Measurements from ENCODE around the gene CASP9.
"Not testable (repeated sequence)": the region's sequence is repeated elsewhere in the genome, so short reads cannot be mapped to it uniquely, and the experiment has no call there.

Gene CASP9

DNA sequence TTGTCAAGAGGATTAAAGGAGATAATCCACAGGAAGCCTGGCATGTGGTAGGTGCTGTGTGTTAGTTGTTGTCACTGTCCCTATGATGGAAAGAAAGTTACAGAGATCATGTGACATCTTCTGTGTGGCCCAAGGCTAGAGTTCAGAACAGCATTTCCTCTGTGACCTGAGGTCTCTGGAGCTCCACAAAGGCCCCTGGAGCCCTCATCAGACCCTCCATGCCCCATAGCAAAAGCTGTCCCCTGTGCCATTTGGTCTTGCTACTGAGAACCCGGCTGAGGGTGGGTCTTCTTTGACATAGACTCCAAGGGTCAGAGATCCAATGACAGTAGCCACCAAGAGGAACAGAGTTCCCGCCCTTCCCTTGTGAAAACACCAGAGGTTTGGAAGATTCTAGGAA, 40.0 kb downstream of the CASP9 start:
- TF ChIP-seq, protein P1, sequence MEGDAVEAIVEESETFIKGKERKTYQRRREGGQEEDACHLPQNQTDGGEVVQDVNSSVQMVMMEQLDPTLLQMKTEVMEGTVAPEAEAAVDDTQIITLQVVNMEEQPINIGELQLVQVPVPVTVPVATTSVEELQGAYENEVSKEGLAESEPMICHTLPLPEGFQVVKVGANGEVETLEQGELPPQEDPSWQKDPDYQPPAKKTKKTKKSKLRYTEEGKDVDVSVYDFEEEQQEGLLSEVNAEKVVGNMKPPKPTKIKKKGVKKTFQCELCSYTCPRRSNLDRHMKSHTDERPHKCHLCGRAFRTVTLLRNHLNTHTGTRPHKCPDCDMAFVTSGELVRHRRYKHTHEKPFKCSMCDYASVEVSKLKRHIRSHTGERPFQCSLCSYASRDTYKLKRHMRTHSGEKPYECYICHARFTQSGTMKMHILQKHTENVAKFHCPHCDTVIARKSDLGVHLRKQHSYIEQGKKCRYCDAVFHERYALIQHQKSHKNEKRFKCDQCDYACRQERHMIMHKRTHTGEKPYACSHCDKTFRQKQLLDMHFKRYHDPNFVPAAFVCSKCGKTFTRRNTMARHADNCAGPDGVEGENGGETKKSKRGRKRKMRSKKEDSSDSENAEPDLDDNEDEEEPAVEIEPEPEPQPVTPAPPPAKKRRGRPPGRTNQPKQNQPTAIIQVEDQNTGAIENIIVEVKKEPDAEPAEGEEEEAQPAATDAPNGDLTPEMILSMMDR (conservative IDR thresholded peaks at IDR 0.05; ENCODE audit: low read length) = no peak
- DNase-seq (ENCODE audit: low read depth) = no peak
- H3K4me3 ChIP-seq (ENCODE audit: low read length) = no peak overlapping the region

DNA sequence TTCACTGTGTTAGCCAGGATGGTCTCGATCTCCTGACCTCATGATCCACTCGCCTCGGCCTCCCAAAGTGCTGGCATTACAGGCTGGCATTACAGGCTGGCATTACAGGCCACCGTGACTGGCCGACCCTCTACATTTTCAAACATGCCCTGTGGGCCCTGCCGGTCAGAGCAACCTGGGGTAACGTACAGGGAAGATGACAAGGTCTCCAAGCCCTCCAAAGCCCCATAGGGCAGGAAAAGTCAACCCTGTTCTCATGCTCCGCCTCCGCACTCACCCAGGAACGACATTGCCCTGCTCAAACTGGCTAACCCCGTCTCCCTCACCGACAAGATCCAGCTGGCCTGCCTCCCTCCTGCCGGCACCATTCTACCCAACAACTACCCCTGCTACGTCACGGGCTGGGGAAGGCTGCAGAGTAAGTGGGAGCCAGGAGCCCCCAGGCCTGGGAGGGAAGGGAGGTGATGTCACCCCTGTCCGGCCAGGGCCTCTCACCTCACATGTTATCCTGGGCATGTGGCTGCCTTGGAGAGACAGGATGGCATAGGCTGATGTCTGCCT, 41.0 kb downstream of the CASP9 start:
- H3K4me3 ChIP-seq (ENCODE audit: low read length); DNase-seq (ENCODE audit: low read depth): not testable (repeated sequence)

DNA sequence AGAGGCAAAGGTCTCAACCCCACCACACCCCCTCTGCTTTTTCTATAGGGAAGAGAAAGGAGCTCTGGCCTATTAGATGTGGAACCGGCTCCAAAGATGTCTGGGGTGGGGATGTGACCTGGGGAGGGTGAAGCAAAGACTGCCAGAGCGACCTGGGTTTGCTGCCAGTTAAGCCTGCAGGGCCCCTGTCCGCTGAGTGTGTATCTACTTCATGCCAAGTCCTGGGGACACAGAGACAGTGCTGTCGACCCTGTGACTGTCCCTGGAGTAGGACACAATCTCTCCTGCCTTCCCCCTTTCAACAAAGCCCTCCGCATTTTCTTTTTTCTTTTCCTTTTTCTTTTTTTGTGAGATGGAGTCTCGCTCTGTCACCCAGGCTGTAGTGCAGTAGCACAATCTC, 41.6 kb downstream of the CASP9 start:
- DNase-seq (ENCODE audit: low read depth); H3K4me3 ChIP-seq (ENCODE audit: low read length): not testable (repeated sequence)

DNA sequence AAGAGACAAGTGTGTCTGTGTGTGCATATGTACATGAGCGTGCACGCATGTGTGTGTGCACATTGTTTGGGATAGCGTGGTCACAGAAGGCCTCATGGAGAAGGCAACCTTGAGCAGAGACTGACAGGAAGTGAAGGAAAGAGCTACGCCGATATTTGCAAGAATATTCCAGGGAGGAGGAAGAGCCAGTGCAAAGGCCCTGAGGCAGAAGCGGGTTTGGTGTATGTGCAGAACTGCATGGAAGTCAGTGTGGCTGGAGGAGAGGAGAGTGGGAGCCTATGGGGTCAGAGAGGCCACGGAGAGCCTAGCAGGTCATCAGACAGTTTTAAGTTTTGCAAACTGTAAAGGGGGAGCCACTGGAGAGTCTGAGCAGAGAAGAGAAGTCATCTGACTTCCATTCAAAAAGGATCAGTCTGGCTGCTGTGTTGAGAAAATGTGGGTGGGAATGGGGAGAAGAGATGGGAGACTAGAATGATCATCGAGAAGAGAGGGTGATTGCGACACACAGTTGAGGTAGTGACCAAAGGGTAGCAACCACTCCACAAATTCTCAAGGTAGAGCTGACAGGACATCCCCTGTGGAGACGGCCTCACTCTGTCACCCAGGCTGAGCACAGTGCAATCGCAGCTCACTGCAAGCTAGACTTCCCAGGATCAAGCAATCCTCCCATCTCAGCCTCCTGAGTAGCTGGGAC, 44.2 kb downstream of the CASP9 start:
- no peak for DNase-seq (ENCODE audit: low read depth)
- H3K4me3 ChIP-seq (ENCODE audit: low read length) = no peak overlapping the region
- TF ChIP-seq, protein P1 (conservative IDR thresholded peaks at IDR 0.05; ENCODE audit: low read length) = no peak

DNA sequence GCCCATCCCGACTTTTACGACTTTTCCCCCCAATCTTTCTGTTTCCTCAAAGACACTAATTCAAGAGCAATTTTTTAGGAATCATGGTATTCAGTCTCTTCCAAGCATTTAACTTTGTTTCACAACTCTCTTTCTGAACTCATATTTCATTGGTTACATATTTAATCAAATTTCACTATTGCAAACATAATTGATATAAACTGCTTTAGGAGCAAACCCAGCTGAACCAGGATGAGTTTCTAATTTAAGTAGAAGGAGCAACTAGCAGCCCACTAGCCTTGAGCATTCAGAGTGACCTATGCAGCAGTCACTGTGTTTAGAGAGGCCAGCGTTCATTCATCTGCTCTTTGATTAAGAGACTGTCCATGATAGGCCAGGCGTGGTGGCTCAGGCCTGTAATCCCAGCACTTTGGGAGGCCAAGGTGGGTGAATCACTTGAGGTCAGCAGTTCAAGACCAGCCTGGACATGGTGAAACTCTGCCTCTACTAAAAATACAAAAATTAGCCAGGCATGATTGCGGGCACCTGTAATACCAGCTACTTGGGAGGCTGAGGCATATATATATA, 46.3 kb downstream of the CASP9 start:
- no peak overlapping the region for H3K4me3 ChIP-seq (ENCODE audit: low read length)
- DNase-seq (ENCODE audit: low read depth) = no peak
- TF ChIP-seq, protein P1 (conservative IDR thresholded peaks at IDR 0.05; ENCODE audit: low read length) = no peak

DNA sequence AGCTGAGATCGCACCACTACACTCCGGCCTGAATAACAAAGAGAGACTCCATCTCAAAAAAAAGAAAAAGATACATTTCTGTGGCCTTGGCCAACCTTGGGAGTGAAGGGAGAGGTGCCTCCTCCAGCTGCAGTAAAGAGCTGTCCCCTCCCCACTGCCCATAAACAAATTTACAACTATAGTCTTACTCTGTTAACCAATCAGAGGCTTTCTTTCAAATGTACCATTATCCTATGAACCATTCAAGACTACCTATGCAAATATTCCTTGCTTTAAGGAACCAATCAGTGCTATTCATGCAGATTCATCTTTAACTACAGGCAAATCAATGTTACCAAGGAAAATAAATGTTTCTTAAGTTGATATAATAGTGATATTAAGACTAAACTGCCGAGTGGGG, 47.1 kb downstream of the CASP9 start:
- TF ChIP-seq, protein P1 (conservative IDR thresholded peaks at IDR 0.05; ENCODE audit: low read length) = no peak
- no peak overlapping the region for H3K4me3 ChIP-seq (ENCODE audit: low read length)
- no peak for DNase-seq (ENCODE audit: low read depth)

DNA sequence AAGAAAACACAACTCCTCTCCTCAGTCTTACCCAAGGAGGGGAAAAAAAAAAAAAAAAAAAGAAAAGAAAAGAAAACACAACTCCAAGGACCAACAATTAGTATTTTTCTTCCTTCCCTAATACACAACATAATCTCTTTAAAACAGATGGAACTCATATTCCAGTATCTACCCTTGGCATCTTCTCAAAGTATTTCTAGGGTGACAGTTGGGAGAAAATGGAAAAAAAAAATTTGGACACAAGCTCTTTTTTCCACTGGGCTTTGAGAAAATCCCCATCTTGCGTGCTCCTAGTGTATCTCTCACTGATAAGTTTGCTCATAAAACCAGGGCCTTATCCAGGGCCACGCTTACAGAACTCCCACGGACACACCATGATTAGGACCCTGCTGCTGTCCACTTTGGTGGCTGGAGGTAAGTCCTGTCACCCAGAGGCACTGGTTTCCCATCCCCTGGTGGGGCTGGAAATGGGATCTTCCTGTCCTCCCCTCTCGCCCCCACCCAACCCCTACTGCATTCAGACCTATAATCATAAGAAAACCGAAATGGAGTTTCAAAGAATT, 48.2 kb downstream of the CASP9 start, which contains the start of gene CELA2B:
Gene CELA2B (plus strand): TSS at position 353 of the 563 bp plus-strand sequence. CDS start 22 bp downstream, at position 375.
- DNase-seq (ENCODE audit: low read depth) = no peak
- TF ChIP-seq, protein P1 (conservative IDR thresholded peaks at IDR 0.05; ENCODE audit: low read length) = no peak
- H3K4me3 ChIP-seq (ENCODE audit: low read length) = no peak within 1 kb of the TSS

- DNase-seq (ENCODE audit: low read depth) = no peak
- H3K4me3 ChIP-seq (ENCODE audit: low read length) = no peak overlapping the region
- TF ChIP-seq, protein P1 (conservative IDR thresholded peaks at IDR 0.05; ENCODE audit: low read length) = no peak
These were observed 51.4 kb downstream of the CASP9 start for GRCh38 chr1:15472587-15472986.

- not testable (repeated sequence) for DNase-seq (ENCODE audit: low read depth); H3K4me3 ChIP-seq (ENCODE audit: low read length)
These were observed 52.3 kb downstream of the CASP9 start for GRCh38 chr1:15471723-15472122.

DNA sequence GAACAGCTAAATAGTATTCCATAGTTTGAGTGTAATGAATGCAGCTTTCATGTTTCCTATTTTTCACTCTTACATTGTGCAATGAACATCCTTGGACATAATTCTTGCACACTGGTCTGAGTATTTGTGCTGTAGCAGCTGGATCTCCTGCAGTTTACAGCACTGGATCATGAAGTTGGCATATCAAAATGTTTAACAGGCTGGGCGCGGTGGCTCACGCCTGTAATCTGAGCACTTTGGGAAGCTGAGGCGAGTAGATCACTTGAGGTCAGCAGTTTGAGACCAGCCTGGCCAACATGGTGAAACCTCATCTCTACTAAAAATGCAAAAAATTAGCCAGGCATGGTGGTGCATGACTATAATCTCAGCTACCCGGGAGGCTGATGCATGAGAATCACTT, 52.9 kb downstream of the CASP9 start:
- DNase-seq (ENCODE audit: low read depth) = not testable (repeated sequence)

GRCh38 chr1:15469821-15470448, 54.1 kb downstream of the CASP9 start:
- not testable (repeated sequence) for DNase-seq (ENCODE audit: low read depth); H3K4me3 ChIP-seq (ENCODE audit: low read length)

More for the DNA sequence above, 52.9 kb downstream of the CASP9 start:
- H3K4me3 ChIP-seq (ENCODE audit: low read length) = not testable (repeated sequence)

All from AG10803 (cell line).